ENCODE results near the gene SNRK. TPM values are rescaled to one million over a fixed set of nuclear protein-coding genes. Genes with fewer than 3 reads are reported as not detected.

The SNRK gene
- total RNA-seq, 1 experiment from 2014 or later, result 12.0 TPM

- no peaks in the 10 kb centered on the region for H3K79me1 ChIP-seq (ENCODE audit: insufficient read depth, low read depth, low read length, poor library complexity, severe bottlenecking)
- H3K27ac Mint-ChIP-seq, result no peak overlapping the region; a peak in 2 of 7 replicates
- H3K36me3 Mint-ChIP-seq (ENCODE audit: insufficient read depth in 1 of 3, low read depth in 3 of 3), result peaks cover 19 to 48% (median 37%) of the 10 kb centered on the region in 3 experiments
- no peaks in the 10 kb centered on the region for H3K79me2 ChIP-seq (ENCODE audit: insufficient read depth, low read length)
- TF ChIP-seq CTCF (conservative IDR thresholded peaks at IDR 0.05), result no peak
- peaks cover 20 to 29% of the 10 kb centered on the region in 2 experiments for H3K4me1 Mint-ChIP-seq
- no peak overlapping the region for H3T11ph ChIP-seq (ENCODE audit: low read length)
- H3K4me1 ChIP-seq (ENCODE audit: insufficient read depth, low read length), result no peaks in the 10 kb centered on the region; the same call in 1 of the 2 replicates
- DNase-seq, result no peak
- no peak overlapping the region for H3K56ac ChIP-seq (ENCODE audit: insufficient read length, low read depth, low read length)
- no peak overlapping the region for H4K5ac ChIP-seq (ENCODE audit: insufficient read length, low read depth, low read length)
- no peaks in the 10 kb centered on the region; the same call in 1 of the 2 replicates for H3K27me3 ChIP-seq (ENCODE audit: insufficient read depth, low read length)
- no peak overlapping the region for H2AFZ ChIP-seq (ENCODE audit: low read length)
- no peak overlapping the region for H4K8ac ChIP-seq (replicated peaks; ENCODE audit: insufficient read length, low read depth, low read length)
- H2AK5ac ChIP-seq (ENCODE audit: insufficient read length, low read length), result no peak overlapping the region
- no peak overlapping the region for H3K18ac ChIP-seq (ENCODE audit: insufficient read length, low read depth, low read length)
- no peak overlapping the region for H2BK12ac ChIP-seq (ENCODE audit: insufficient read length, low read depth, low read length)
- no peak overlapping the region for H3K27ac ChIP-seq (ENCODE audit: insufficient read length, low read depth, low read length)
- no peaks in the 10 kb centered on the region for H4K20me1 ChIP-seq (ENCODE audit: control insufficient read depth, insufficient read depth, insufficient read length)
- H4K91ac ChIP-seq (ENCODE audit: insufficient read length, low read depth, low read length), result no peak overlapping the region
- H3K9me3 Mint-ChIP-seq, result no peaks in the 10 kb centered on the region
- no peak overlapping the region for H3K4ac ChIP-seq (ENCODE audit: low read depth, low read length)
- no peak overlapping the region for H2BK15ac ChIP-seq (ENCODE audit: low read depth, low read length)
- H3K9ac ChIP-seq (ENCODE audit: extremely low read depth, insufficient read length, low read length), result no peak overlapping the region
- H3K4me3 Mint-ChIP-seq, result no peak overlapping the region
- no peak overlapping the region for H2BK120ac ChIP-seq (ENCODE audit: low read depth, low read length, poor library complexity, severe bottlenecking)
- no peak overlapping the region for H2BK20ac ChIP-seq (ENCODE audit: low read depth, low read length, poor library complexity, severe bottlenecking)
- no peaks in the 10 kb centered on the region for H3K23me2 ChIP-seq (ENCODE audit: insufficient read length, low read depth, low read length, poor library complexity, severe bottlenecking)
- H3K9me3 ChIP-seq (ENCODE audit: control insufficient read depth, low read depth, low read length), result no peaks in the 10 kb centered on the region
- H3K23ac ChIP-seq (ENCODE audit: insufficient read length, low read depth, low read length), result no peak overlapping the region
- H3K4me2 ChIP-seq (ENCODE audit: insufficient read depth, insufficient read length, low read length), result no peak overlapping the region
- H3K14ac ChIP-seq (ENCODE audit: insufficient read depth, low read length), result no peak overlapping the region
- WGBS (ENCODE audit: extremely low coverage, insufficient read length, low lambda C conversion rate), result no CpG with 5 or more reads among the region's 14 CpGs
- no peak overlapping the region for H2BK5ac ChIP-seq (ENCODE audit: insufficient read length, low read length)
- peaks cover 2% of the 10 kb centered on the region for H3K27me3 Mint-ChIP-seq (ENCODE audit: low read depth)
Measured at GRCh38 chr3:43346978-43347749, 60.8 kb downstream of the SNRK start.
